A673 (cell line): Measurements from ENCODE around the gene ANK3.

Source experiments
- CTCF ChIP-seq: fragments of 300-800, 200-600 bp; sonication (generic); conservative IDR thresholded peaks from 2 replicates; pipeline ENCODE4 v1.5.1; 2017; ENCODE audit warnings: low read depth, mild to moderate bottlenecking, antibody characterized with exemption, low read length, moderate library complexity, mixed read lengths
- EZH2 ChIP-seq: fragments of 200-600 bp; sonication (generic); IDR thresholded peaks from 2 replicates; pipeline ENCODE4 v1.6.1; 2017; ENCODE audit warnings: borderline replicate concordance, low read depth, mild to moderate bottlenecking, mixed read lengths, antibody characterized with exemption, low read length; ENCODE audit not compliant: poor library complexity, severe bottlenecking

GRCh38 chr10:60093317-60093716 lies 296.4 kb downstream of the ANK3 start:
- TF ChIP-seq CTCF (no peak), EZH2 (no peak)
